Stomach smooth muscle (tissue), 2 donors: ENCODE measurements around the gene EXOC2.

Source experiments
- H3K27ac ChIP-seq: one replicate; pipeline ENCODE4 v1.7.0; 2013; ENCODE audit warnings: mild to moderate bottlenecking, low read length, inconsistent platforms
- H3K27me3 ChIP-seq, 2 donors: one replicate each; pipeline ENCODE4 v1.7.0; 2013; ENCODE audit warnings: low read length in 2 of 2; ENCODE audit not compliant: insufficient read depth in 2 of 2, control insufficient read depth in 1 of 2
- H3K36me3 ChIP-seq, 2 donors: one replicate each; pipeline ENCODE4 v1.7.0; 2013; ENCODE audit warnings: low read length in 2 of 2; ENCODE audit not compliant: control insufficient read depth in 2 of 2, insufficient read depth in 2 of 2
- H3K4me1 ChIP-seq: one replicate; pipeline ENCODE4 v1.7.0; 2013; ENCODE audit warnings: low read length; ENCODE audit not compliant: control insufficient read depth, insufficient read depth
- H3K4me3 ChIP-seq, 2 donors: one replicate each; pipeline ENCODE4 v1.7.0; 2013; ENCODE audit warnings: low read length in 2 of 2
- H3K9ac ChIP-seq, 2 donors: one replicate each; pipeline ENCODE4 v1.7.0; 2013; ENCODE audit warnings: low read length in 2 of 2, mild to moderate bottlenecking in 1 of 2
- H3K9me3 ChIP-seq, 2 donors: one replicate each; pipeline ENCODE4 v1.7.0; 2013; ENCODE audit warnings: low read length in 2 of 2; ENCODE audit not compliant: control insufficient read depth in 2 of 2
- donor health status: healthy.
- donor health status: Pancreatic carcinoma.

The EXOC2 gene

GRCh38 chr6:527989-528673 lies 164.8 kb downstream of the EXOC2 start:
- peaks cover 4 to 9% of the 10 kb centered on the region in 2 donors for H3K36me3 ChIP-seq
- no peaks in the 10 kb centered on the region for H3K9me3 ChIP-seq
- no peaks in the 10 kb centered on the region for H3K27me3 ChIP-seq
- H3K4me1 ChIP-seq = no peaks in the 10 kb centered on the region
- H3K27ac ChIP-seq = no peak overlapping the region
- no peak overlapping the region for H3K9ac ChIP-seq
- H3K4me3 ChIP-seq = no peak overlapping the region

DNA sequence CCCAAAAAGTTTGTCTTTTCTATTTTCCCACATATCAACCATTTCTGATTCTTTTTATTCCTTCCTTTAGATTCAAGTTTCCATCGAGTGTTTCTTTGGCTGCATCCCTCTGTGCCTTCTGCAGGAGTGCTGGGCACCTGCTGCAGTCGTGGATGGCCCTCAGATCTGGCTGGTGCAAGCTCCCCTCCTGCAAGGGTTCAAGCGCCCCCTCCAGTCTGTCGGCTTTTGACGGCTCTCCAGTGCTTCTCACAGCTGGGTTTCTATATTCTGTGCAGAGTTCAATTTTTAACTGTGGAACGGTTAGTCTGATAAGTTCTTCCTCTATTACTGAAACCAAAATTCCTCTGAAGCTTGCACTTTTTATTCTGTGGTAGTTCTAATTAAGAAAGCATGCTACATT lies 168.1 kb downstream of the EXOC2 start:
- no peak overlapping the region for H3K4me3 ChIP-seq
- no peak overlapping the region for H3K27ac ChIP-seq
- no peak overlapping the region for H3K9ac ChIP-seq
- no peaks in the 10 kb centered on the region for H3K4me1 ChIP-seq
- peaks cover 8 to 14% of the 10 kb centered on the region in 2 donors for H3K36me3 ChIP-seq
- no peaks in the 10 kb centered on the region for H3K27me3 ChIP-seq
- no peaks in the 10 kb centered on the region for H3K9me3 ChIP-seq

GRCh38 chr6:520820-521219 lies 172.1 kb downstream of the EXOC2 start:
- Histone ChIP-seq H3K4me3 (no peak overlapping the region), H3K27ac (no peak overlapping the region), H3K9ac (no peak overlapping the region), H3K9me3 (no peaks in the 10 kb centered on the region), H3K4me1 (no peaks in the 10 kb centered on the region), H3K36me3 (peaks cover 8 to 17% of the 10 kb centered on the region in 2 donors), H3K27me3 (no peaks in the 10 kb centered on the region)

- no peak overlapping the region for H3K27ac ChIP-seq
- no peaks in the 10 kb centered on the region for H3K4me1 ChIP-seq
- no peak overlapping the region for H3K4me3 ChIP-seq
- H3K9ac ChIP-seq = no peak overlapping the region
- no peaks in the 10 kb centered on the region for H3K27me3 ChIP-seq
- peaks cover 7 to 16% of the 10 kb centered on the region in 2 donors for H3K36me3 ChIP-seq
- no peaks in the 10 kb centered on the region for H3K9me3 ChIP-seq
These were observed 174.7 kb downstream of the EXOC2 start for GRCh38 chr6:518218-518617.

DNA sequence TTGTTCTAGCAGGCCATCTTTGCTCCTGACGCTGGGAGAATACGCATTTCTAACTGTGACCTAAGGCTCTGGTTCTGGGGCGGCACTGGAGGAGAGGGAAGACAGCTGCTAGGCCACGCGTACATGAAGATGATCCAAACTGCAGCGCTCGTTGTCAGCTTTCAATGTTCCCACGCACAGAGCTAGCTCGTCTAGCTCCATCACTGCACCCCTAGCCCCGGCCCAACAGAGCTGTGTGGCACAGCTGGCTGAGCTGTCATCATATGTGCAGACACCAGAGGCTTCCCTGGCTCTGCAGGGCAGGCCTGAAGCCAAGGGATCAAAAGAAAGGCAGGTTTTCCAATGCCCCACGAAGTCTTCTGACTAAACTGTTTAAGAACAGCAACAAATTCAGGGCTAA lies 176.7 kb downstream of the EXOC2 start:
- H3K27ac ChIP-seq = no peak overlapping the region

GRCh38 chr6:515267-515666 lies 177.7 kb downstream of the EXOC2 start:
- H3K4me1 ChIP-seq = no peaks in the 10 kb centered on the region
- peaks cover 0 to 14% of the 10 kb centered on the region in 2 donors for H3K36me3 ChIP-seq
- H3K4me3 ChIP-seq = no peak overlapping the region
- no peaks in the 10 kb centered on the region for H3K9me3 ChIP-seq
- no peak overlapping the region for H3K9ac ChIP-seq
- no peaks in the 10 kb centered on the region for H3K27me3 ChIP-seq
- no peak overlapping the region for H3K27ac ChIP-seq

More for the DNA sequence above, 176.7 kb downstream of the EXOC2 start:
- Histone ChIP-seq H3K9me3 (no peaks in the 10 kb centered on the region), H3K27me3 (no peaks in the 10 kb centered on the region), H3K4me1 (no peaks in the 10 kb centered on the region), H3K4me3 (no peak overlapping the region), H3K9ac (no peak overlapping the region), H3K36me3 (peaks cover 0 to 14% of the 10 kb centered on the region in 2 donors)

DNA sequence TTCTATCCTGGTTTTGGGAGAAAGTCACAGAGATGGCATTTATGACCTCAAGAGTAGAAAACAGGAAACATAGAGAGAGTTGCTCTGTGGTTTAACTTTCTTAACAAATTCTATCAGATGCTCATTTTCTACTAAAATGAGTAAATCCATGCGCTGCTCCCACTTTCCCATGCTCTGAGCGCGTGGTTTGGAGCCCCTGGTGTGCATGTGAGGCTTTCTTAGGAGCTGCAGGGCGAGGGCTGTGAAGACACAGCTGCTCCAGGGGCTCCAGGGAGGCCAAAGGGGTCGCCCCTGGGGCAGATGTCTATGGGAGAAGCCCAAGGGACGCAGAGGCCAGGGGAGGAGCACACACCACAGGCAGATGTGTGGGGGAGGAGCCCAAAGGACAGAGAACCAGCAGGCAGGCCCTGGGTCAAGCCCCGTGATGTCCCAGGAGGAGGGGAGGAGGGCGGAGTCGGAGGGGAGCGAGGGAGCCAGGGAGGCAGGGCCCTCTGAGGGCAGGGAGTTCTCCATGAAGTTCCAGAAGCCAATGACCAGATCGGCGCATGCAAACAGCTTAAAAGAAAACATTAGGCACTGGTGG lies 178.5 kb downstream of the EXOC2 start:
- H3K4me1 ChIP-seq = no peaks in the 10 kb centered on the region
- no peaks in the 10 kb centered on the region for H3K9me3 ChIP-seq
- no peak overlapping the region for H3K9ac ChIP-seq
- no peak overlapping the region for H3K27ac ChIP-seq
- peaks cover 0 to 14% of the 10 kb centered on the region in 2 donors for H3K36me3 ChIP-seq
- H3K27me3 ChIP-seq = no peaks in the 10 kb centered on the region
- no peak overlapping the region for H3K4me3 ChIP-seq

GRCh38 chr6:513961-514360 lies 179.0 kb downstream of the EXOC2 start:
- H3K36me3 ChIP-seq = peaks cover 0 to 14% of the 10 kb centered on the region in 2 donors
- no peaks in the 10 kb centered on the region for H3K4me1 ChIP-seq
- no peaks in the 10 kb centered on the region for H3K27me3 ChIP-seq
- H3K4me3 ChIP-seq = no peak overlapping the region
- no peaks in the 10 kb centered on the region for H3K9me3 ChIP-seq
- no peak overlapping the region for H3K27ac ChIP-seq
- H3K9ac ChIP-seq = no peak overlapping the region

DNA sequence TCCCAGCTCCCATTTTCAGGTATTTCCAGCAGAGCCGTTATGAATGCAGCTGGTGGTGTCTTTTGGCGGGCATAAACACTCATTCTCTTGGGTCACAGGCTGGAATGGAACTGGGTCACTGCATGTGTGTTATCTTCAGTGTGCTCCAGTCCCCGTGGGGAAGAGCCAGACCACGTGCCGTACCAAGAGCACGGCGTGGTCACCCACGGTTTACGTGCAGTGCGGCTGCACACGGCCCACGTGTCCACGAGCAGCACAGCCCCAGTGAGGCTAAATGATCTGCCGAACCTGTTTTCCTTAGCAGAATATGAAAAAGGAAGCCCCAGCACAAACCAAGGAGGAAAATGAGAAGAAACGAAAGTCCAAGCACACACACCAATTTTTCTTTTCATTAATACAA lies 179.9 kb downstream of the EXOC2 start:
- no peaks in the 10 kb centered on the region for H3K4me1 ChIP-seq
- no peaks in the 10 kb centered on the region for H3K9me3 ChIP-seq
- no peak overlapping the region for H3K27ac ChIP-seq
- peaks cover 0 to 14% of the 10 kb centered on the region in 2 donors for H3K36me3 ChIP-seq
- no peak overlapping the region for H3K9ac ChIP-seq
- H3K4me3 ChIP-seq = no peak overlapping the region
- no peaks in the 10 kb centered on the region for H3K27me3 ChIP-seq

DNA sequence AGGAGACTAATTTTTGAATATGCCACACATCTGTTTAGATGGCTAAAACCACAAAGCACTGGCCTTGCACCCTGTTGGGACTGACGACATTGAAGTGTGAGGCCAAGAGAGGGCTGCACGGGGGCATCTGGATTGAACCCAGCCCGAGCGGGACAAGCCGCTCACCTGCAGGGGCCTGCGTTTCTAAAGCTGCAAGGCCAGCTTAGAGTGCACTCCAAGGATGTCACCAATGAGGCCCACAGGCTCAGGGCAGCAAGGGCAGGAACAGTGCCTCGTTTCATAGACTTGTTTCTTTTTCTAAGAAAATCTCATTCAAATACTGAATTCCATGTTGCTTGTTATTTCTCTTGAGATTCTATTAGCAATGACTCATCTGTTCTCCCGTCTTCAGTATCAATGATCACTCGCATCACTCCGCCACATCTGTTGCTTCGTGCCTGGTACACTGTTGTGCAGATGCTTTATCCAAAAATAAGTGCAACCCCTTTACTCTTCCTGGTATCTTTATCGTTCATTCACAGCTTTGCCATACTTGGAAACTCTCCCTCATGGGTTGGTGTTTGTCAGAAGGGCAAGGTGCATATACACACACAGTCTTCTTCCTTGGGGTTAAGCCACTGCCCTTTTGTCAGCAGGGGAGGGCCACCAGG lies 181.3 kb downstream of the EXOC2 start:
- H3K9me3 ChIP-seq = no peaks in the 10 kb centered on the region
- no peak overlapping the region for H3K9ac ChIP-seq
- peaks cover 0 to 9% of the 10 kb centered on the region in 2 donors for H3K36me3 ChIP-seq
- no peaks in the 10 kb centered on the region for H3K27me3 ChIP-seq
- no peak overlapping the region for H3K4me3 ChIP-seq
- H3K4me1 ChIP-seq = no peaks in the 10 kb centered on the region
- no peak overlapping the region for H3K27ac ChIP-seq

DNA sequence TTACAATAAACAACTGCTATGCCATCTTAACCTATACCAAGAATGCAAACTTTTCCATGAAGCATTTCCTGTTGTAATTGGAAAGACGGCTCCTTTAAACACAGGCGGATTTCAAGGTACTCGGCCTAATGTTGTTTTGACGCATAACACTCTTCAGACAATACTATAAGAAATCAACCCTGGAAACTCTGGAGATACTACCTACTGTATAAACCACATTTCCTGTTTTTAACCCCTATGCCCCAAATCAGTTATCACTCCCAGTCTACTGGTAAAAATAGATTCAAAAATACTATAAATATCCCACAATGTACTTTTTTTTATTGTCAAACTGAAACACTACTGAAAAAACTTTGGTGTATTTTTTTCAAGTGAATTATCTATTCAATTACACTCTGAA lies 183.3 kb downstream of the EXOC2 start:
- no peak overlapping the region for H3K9ac ChIP-seq
- H3K27ac ChIP-seq = no peak overlapping the region
- H3K27me3 ChIP-seq = no peaks in the 10 kb centered on the region
- no peak overlapping the region for H3K4me3 ChIP-seq
- no peaks in the 10 kb centered on the region for H3K4me1 ChIP-seq
- peaks cover 3 to 14% of the 10 kb centered on the region in 2 donors for H3K36me3 ChIP-seq
- no peaks in the 10 kb centered on the region for H3K9me3 ChIP-seq
